Esophagus (tissue), 2 donors: Measurements from ENCODE around the gene CACNB3. TPM values are rescaled to one million over a fixed set of nuclear protein-coding genes. Genes with fewer than 3 reads are reported as not detected.
A peak's percentile ranks its signal among the peaks of the same experiment; 100 is the strongest.

Experiments used
- H3K27ac ChIP-seq, 2 donors: one replicate each; pipeline ENCODE4 v1.5.1; 2013; ENCODE audit warnings: low read depth in 2 of 2, mild to moderate bottlenecking in 2 of 2, inconsistent platforms in 1 of 2, low read length in 1 of 2, moderate library complexity in 1 of 2
- H3K27me3 ChIP-seq, 2 donors: one replicate each; pipeline ENCODE4 v1.6.1; 2013; ENCODE audit warnings: low read length in 2 of 2, control low read depth in 1 of 2, mild to moderate bottlenecking in 1 of 2; ENCODE audit not compliant: insufficient read depth in 2 of 2, control insufficient read depth in 1 of 2
- H3K36me3 ChIP-seq, 2 donors: one replicate each; pipeline ENCODE4 v1.6.1; 2013; ENCODE audit warnings: low read length in 1 of 2; ENCODE audit not compliant: control insufficient read depth in 2 of 2, insufficient read depth in 2 of 2
- H3K4me1 ChIP-seq, 2 donors: one replicate each; pipeline ENCODE4 v1.6.1; 2013; ENCODE audit warnings: low read length in 1 of 2; ENCODE audit not compliant: control insufficient read depth in 2 of 2, insufficient read depth in 2 of 2
- H3K4me3 ChIP-seq, 2 donors: one replicate each; pipeline ENCODE4 v1.5.1; 2013; ENCODE audit warnings: low read length in 2 of 2, mild to moderate bottlenecking in 2 of 2, low read depth in 1 of 2, moderate library complexity in 1 of 2
- H3K9me3 ChIP-seq, 2 donors: one replicate each; pipeline ENCODE4 v1.6.1; 2013; ENCODE audit warnings: mild to moderate bottlenecking in 2 of 2, low read depth in 1 of 2, low read length in 1 of 2, moderate library complexity in 1 of 2; ENCODE audit not compliant: control insufficient read depth in 2 of 2, insufficient read depth in 1 of 2
- whole genome bisulfite sequencing, 2 donors: extraction: QIAGEN DNeasy Blood & Tissue Kit; methylation state at CpG; one replicate each; pipeline ENCODE4 v1.1.7; 2013; 5-methylcytosine and 5-hydroxymethylcytosine counted together
- polyA plus RNA-seq, 2 donors: library from polyadenylated mRNA; stranded (reverse); fragments of 200-250 nt; gene quantifications; one replicate each; pipeline ENCODE4 v1.2.3, GENCODE V29; 2013
- donor health status: healthy with polysubstance abuse.
- donor health status: Bipolar disorder and iron deficiency.

Gene CACNB3
- polyA plus RNA-seq, 2 donors, result 21.5 to 24.3 TPM

GRCh38 chr12:48815126-48816110 lies 2.9 kb upstream of the CACNB3 start:
- peak overlapping the region; percentile 90 to 92 for H3K27ac ChIP-seq
- peak overlapping the region; percentile 69 to 83 for H3K4me3 ChIP-seq
- no peaks in the 10 kb centered on the region for H3K27me3 ChIP-seq
- no peaks in the 10 kb centered on the region for H3K36me3 ChIP-seq
- no peaks in the 10 kb centered on the region for H3K9me3 ChIP-seq
- WGBS, 2 donors, result 1% methylated on average over 51 to 54 of the region's 54 CpGs
- H3K4me1 ChIP-seq, result peaks cover 3 to 18% of the 10 kb centered on the region in 2 donors

DNA sequence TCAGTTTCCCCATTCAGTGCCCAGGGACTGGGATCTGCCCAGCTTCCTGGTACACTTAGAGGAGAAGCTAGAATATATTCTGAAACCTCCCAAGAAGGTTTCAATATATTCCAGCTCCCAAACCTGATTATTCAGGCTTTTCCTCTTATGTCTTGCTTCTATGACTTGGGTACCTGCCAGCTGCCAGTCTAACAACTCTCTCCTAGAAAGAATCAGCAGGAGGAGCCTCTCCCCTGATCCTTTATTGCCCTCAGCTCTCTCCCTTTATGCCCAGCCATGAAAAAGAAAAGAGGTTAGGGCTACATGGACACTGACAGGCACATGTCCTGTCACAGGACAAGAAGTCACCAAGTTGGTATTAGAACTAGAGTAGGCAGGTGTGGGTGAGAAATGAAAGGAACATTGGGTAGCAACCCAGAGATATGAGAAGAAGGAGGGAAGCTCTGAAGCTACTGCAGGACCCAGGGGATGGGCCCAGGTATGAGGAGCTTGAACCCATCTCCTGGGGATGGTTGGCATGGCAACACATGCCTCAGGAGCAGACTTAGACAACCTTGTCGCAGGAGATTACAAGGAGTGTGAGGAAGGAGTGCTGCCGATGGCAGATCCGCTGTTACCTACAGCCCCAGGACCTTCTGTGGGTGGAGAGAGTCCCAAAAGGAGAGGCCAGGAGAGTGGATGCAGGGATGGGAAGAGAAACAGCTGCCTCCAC lies 2.0 kb upstream of the CACNB3 start:
- 85 to 86% methylated on average over 3 of the region's 3 CpGs for WGBS, 2 donors
- Histone ChIP-seq H3K36me3 (no peaks in the 10 kb centered on the region), H3K27ac (peak overlapping the region; percentile 90 to 92), H3K4me3 (peak overlapping the region in 1 of 2 donors; percentile 69), H3K9me3 (no peaks in the 10 kb centered on the region), H3K4me1 (peaks cover 3 to 15% of the 10 kb centered on the region in 2 donors), H3K27me3 (no peaks in the 10 kb centered on the region)

GRCh38 chr12:48818831-48819590 lies 715 bp downstream of the CACNB3 start:
- Histone ChIP-seq H3K9me3 (no peaks in the 10 kb centered on the region), H3K27ac (no peak overlapping the region), H3K4me3 (peak overlapping the region; percentile 63 to 75), H3K4me1 (peaks cover 3 to 17% of the 10 kb centered on the region in 2 donors), H3K36me3 (peaks cover 2 to 5% of the 10 kb centered on the region in 2 donors), H3K27me3 (no peaks in the 10 kb centered on the region)
- 19 to 20% methylated on average over 34 to 37 of the region's 37 CpGs for WGBS, 2 donors

- H3K27ac ChIP-seq, result no peak overlapping the region
- WGBS, 2 donors, result 76 to 78% methylated on average over 5 of the region's 5 CpGs
Observed at GRCh38 chr12:48819986-48820725, 1.9 kb downstream of the CACNB3 start.

GRCh38 chr12:48822139-48822538 lies 3.8 kb downstream of the CACNB3 start:
- no peaks in the 10 kb centered on the region for H3K27me3 ChIP-seq
- no peak overlapping the region for H3K4me3 ChIP-seq
- WGBS, 2 donors, result 80 to 86% methylated on average over 5 of the region's 5 CpGs
- H3K4me1 ChIP-seq, result peaks cover 3 to 10% of the 10 kb centered on the region in 2 donors
- H3K36me3 ChIP-seq, result peaks cover 6 to 23% of the 10 kb centered on the region in 2 donors
- H3K9me3 ChIP-seq, result no peaks in the 10 kb centered on the region
- no peak overlapping the region for H3K27ac ChIP-seq

More at GRCh38 chr12:48819986-48820725, 1.9 kb downstream of the CACNB3 start:
- Histone ChIP-seq H3K9me3 (no peaks in the 10 kb centered on the region), H3K4me1 (peaks cover 3 to 17% of the 10 kb centered on the region in 2 donors), H3K36me3 (peaks cover 2 to 13% of the 10 kb centered on the region in 2 donors), H3K4me3 (no peak overlapping the region), H3K27me3 (no peaks in the 10 kb centered on the region)

DNA sequence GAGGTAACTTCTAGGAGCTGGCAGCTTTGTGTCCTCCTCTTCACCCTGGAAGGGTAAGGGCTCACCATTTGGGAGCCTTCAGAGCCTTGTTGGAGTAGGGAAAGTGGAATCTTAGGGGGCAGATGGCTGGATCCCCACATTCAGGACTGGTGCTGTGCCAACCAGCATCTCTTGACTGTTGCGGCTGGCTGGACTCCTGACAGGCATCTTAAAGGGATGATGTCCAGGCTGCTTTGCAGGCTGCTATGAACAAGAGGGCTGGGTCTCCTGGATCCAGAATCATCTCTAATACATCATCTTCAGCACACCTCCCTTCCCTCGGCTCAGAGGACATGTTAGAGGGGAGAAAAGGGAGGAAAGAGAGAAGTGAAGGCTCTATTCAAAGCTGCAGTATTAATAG lies 4.4 kb downstream of the CACNB3 start:
- peaks cover 6 to 27% of the 10 kb centered on the region in 2 donors for H3K36me3 ChIP-seq
- WGBS, 2 donors, result 63 to 71% methylated on average over 2 of the region's 2 CpGs

DNA sequence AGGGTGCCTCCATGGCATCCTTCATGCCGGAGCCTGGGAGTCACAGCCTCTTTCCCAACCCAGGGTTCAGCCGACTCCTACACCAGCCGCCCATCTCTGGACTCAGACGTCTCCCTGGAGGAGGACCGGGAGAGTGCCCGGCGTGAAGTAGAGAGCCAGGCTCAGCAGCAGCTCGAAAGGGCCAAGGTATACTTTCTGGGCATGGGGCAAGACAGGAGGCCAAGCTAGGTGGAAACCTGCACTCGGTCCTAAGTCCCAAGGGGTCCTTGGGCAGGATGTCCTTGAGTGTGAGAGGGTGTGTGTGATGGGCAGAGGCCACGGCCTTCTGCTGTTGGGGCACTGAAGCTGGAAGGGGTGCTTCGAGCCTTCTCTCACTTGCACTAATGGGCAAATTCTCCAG lies 5.0 kb downstream of the CACNB3 start:
- H3K4me3 ChIP-seq, result no peak overlapping the region
- peaks cover 3 to 5% of the 10 kb centered on the region in 2 donors for H3K4me1 ChIP-seq
- no peaks in the 10 kb centered on the region for H3K9me3 ChIP-seq
- peaks cover 6 to 31% of the 10 kb centered on the region in 2 donors for H3K36me3 ChIP-seq
- 91 to 92% methylated on average over 11 of the region's 11 CpGs for WGBS, 2 donors
- no peak overlapping the region for H3K27ac ChIP-seq
- H3K27me3 ChIP-seq, result no peaks in the 10 kb centered on the region

More for the DNA sequence above, 4.4 kb downstream of the CACNB3 start:
- no peaks in the 10 kb centered on the region for H3K27me3 ChIP-seq
- H3K27ac ChIP-seq, result no peak overlapping the region
- H3K4me3 ChIP-seq, result no peak overlapping the region
- peaks cover 3 to 9% of the 10 kb centered on the region in 2 donors for H3K4me1 ChIP-seq
- no peaks in the 10 kb centered on the region for H3K9me3 ChIP-seq

DNA sequence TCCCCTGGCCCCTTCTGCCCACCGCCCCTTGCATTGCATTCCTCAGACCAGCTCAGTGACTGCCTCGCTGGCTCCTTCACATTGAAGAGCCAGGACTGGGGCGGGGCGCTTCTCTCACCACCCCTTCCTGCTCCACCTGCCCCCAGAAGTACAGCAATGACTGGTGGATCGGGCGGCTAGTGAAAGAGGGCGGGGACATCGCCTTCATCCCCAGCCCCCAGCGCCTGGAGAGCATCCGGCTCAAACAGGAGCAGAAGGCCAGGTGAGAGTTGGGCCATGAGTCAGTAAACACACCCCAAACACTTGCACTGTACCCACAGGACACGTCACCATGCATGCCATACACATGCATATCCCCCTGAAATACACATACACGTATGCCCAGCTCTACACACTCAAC lies 5.8 kb downstream of the CACNB3 start:
- WGBS, 2 donors, result 77 to 80% methylated on average over 12 of the region's 12 CpGs
- peaks cover under 1 to 5% of the 10 kb centered on the region in 2 donors for H3K4me1 ChIP-seq
- no peak overlapping the region for H3K4me3 ChIP-seq
- no peaks in the 10 kb centered on the region for H3K9me3 ChIP-seq
- H3K27me3 ChIP-seq, result no peaks in the 10 kb centered on the region
- H3K36me3 ChIP-seq, result peaks cover 6 to 38% of the 10 kb centered on the region in 2 donors
- H3K27ac ChIP-seq, result no peak overlapping the region
